Adrenal gland (tissue), 5 donors: Measurements from ENCODE around the gene PRDX5.

ENCODE experiments used
- POLR2A ChIP-seq, 2 donors: fragments of 450-650 bp; IDR thresholded peaks; one replicate each; pipeline ENCODE4 v1.6.1; 2017; ENCODE audit warnings: antibody characterized with exemption in 2 of 2, mild to moderate bottlenecking in 2 of 2, moderate library complexity in 1 of 2
- TF ChIP-seq, protein P1 (sequence below), 6 experiments: fragments of 450-650 bp in 4 of 6; fragments of 200-600 bp in 2 of 6; sonication (generic) in 1 of 6; IDR thresholded peaks; 1 replicate in 5 of 6; 2 replicates in 1 of 6; pipeline versions ENCODE4 v1.5.1 to v1.8.0; 2016 to 2021; ENCODE audit warnings: antibody characterized with exemption in 6 of 6, mild to moderate bottlenecking in 2 of 6, moderate library complexity in 1 of 6
- donor health status: DM: no; HTN: no; CAD: no.

DNA sequence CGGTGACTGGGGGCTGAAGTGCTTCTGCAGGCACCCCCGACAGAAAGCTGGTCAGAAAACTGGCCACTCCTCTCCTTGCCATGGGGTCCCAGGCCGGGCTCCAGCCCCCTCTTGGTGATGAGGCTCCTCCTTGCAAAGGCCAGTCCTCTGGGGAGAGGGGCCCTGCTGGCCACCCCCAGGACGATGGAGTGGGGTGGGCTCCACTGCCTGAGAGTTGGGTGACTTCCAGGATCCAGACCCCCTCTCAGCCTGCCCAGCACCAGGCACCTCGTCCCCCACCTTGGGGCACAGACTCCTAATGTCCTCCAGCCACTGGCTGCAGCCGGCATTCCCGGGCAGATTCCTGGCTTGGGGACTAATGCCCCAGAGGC lies 40.6 kb downstream of the PRDX5 start:
- TF ChIP-seq, protein P1, sequence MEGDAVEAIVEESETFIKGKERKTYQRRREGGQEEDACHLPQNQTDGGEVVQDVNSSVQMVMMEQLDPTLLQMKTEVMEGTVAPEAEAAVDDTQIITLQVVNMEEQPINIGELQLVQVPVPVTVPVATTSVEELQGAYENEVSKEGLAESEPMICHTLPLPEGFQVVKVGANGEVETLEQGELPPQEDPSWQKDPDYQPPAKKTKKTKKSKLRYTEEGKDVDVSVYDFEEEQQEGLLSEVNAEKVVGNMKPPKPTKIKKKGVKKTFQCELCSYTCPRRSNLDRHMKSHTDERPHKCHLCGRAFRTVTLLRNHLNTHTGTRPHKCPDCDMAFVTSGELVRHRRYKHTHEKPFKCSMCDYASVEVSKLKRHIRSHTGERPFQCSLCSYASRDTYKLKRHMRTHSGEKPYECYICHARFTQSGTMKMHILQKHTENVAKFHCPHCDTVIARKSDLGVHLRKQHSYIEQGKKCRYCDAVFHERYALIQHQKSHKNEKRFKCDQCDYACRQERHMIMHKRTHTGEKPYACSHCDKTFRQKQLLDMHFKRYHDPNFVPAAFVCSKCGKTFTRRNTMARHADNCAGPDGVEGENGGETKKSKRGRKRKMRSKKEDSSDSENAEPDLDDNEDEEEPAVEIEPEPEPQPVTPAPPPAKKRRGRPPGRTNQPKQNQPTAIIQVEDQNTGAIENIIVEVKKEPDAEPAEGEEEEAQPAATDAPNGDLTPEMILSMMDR (IDR thresholded peaks at IDR 0.05): no peak
- no peak for TF ChIP-seq POLR2A (IDR thresholded peaks at IDR 0.05)
